HG03521 (cell line): ENCODE results near the gene CERKL.
"Not testable (repeated sequence)": the region's sequence is repeated elsewhere in the genome, so short reads cannot be mapped to it uniquely, and the experiment has no call there.

Experiments used
- ATAC-seq: cut with Tn5 transposase; IDR thresholded peaks from one replicate; pipeline ENCODE4 v1.9.1; 2021; ENCODE audit warnings: mild to moderate bottlenecking, moderate library complexity; ENCODE audit not compliant: unreplicated experiment

Gene CERKL, protein sequence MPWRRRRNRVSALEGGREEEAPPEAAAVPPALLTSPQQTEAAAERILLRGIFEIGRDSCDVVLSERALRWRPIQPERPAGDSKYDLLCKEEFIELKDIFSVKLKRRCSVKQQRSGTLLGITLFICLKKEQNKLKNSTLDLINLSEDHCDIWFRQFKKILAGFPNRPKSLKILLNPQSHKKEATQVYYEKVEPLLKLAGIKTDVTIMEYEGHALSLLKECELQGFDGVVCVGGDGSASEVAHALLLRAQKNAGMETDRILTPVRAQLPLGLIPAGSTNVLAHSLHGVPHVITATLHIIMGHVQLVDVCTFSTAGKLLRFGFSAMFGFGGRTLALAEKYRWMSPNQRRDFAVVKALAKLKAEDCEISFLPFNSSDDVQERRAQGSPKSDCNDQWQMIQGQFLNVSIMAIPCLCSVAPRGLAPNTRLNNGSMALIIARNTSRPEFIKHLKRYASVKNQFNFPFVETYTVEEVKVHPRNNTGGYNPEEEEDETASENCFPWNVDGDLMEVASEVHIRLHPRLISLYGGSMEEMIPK

DNA sequence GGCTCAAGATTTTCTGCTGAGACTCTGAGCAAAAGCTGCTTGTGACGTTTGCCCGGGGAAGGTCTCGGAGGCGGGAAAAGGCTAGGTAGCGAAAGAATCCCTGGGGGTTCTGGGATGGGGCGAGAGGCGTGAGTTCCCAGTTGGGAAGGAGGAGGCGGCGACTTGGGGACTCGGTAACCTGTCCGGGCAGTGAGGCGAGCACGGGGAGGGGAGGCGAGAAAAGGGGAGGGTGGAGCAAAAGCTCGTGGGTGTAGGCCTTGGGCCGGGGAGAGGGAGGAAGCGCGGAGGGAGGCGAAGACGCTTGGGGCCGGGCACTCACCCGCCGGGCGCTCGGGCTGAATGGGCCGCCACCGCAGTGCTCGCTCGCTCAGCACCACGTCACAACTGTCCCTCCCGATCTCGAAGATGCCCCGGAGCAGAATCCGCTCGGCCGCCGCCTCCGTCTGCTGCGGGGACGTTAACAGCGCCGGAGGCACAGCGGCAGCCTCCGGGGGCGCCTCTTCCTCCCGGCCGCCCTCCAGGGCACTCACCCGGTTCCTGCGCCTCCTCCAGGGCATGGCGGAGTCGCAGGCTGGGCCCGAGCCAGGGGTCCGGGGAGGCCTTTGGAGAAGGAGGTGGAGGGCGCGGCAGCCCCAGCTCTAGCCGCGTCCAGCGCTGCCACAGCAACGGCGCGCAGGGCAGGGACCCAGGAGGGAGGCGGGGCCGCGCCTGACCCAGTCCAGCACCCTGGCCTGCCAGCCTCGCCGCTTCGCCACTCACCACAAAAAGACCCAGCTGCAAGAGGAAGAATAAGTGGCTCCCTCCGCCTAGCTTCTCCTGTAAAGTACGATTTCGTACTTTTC lies at the start of gene CERKL:
Gene CERKL, minus strand, starts transcription at position 656 of the 842 bp plus-strand sequence. Its CDS starts 99 bp downstream, at position 557.
- ATAC-seq = peak; percentile 72

DNA sequence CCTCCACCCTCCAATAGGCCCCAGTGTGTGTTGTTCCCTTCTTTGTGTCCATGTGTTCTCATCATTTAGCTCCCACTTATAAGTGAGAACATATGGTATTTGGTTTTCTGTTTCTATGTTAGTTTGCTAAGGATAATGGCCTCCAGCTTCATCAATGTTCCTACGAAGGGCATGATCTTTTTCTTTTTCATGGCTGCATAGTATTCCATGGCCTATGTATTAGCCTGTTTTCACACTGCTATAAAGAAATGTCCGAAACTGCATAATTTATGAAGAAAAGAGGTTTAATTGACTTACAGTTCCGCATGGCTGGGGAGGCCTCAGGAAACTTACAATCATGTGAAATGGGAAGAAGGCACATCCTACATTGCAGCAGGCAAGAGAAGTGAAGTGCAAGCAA lies 45.6 kb upstream of the CERKL start:
- not testable (repeated sequence) for ATAC-seq

DNA sequence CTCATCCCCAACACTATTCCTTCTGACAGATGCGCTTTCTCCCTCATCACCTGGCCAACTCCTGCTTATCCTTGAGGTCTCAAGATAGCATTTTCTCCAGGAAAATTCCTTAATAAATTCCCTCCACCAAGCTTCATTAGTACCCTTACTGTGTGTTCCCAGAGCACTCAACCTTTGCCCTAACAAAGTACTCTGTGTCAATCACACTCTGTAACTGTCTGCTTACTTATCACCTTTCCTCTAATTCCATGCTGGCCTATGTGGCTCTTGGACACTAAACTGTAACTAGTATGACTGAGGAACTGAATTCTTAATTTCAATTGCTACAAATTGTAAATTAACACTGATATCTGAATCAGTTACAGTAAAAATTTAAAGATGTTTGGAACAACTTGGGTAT lies 41.3 kb upstream of the CERKL start:
- no peak for ATAC-seq

DNA sequence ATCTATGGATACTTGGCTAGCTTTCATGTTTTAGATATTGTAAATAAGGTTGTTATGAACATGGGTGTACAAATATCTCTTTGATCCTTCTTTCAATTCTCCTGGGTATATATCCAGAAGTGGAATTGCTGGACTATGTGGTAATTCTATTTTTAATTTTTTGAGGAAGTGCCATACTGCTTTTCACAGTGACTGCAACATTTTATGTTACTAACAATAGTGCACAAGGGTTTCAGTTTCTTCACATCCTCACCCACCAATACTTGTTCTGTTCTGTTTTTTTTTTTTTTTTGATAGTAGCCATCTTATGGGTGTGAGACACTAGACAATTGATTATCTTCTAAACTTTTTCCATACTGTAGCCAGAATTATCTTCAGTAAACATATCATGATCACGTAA lies 40.7 kb upstream of the CERKL start:
- ATAC-seq = no peak

DNA sequence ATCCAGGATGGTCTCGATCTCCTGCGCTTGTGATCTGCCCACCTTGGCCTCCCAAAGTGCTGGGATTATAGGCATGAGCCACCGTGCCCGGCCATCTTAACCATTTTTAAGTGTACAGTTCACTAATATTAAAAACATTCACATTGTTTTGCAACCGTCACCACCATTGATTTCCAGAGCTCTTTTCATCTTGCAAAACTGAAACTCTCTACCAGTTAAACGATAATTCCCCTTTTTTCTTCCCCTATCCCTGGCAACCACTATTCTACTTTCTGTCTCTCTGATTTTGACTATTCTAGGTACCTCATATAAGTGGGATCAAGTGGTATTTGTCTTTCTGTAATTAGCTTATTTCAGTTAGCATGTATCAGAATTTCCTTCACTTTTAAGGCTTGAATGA lies 40.2 kb upstream of the CERKL start:
- ATAC-seq = no peak

DNA sequence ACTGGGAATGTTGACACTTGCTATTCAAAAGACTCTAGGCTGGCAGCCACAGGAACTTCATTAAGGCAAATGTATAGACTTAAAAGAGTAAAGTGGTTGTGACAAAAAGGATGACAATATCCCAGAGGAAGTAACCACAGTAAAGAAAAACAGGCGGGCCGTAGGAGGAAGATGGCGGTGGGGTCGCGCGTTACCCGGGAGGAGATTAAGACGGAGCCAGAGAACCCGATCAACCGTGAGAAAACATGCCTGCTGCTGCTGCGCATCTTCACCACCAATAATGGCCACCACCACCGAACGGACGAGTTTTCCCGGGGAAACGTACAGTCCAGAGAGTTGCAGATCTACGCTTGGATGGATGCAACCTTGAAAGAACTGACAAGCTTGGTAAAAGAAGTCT lies 37.4 kb upstream of the CERKL start:
- ATAC-seq = no peak

DNA sequence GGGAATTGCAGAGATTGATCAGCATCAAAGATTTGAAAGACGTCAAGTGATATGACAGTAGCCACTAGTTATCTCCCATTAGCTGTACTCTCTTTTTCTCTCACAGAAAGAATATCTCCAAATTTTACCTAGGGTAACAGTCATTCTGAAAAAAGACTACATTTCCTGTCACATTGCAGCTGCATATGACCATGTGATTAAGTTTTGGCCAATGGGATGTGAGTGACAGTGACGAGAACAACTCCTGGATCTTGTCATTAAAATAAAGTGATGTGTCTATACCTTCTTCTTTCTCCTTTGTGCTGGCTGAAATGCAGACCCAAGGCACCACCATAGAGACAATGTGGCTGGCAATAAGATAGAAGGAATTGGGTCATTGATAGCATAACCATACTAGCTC lies 34.0 kb upstream of the CERKL start:
- no peak for ATAC-seq

DNA sequence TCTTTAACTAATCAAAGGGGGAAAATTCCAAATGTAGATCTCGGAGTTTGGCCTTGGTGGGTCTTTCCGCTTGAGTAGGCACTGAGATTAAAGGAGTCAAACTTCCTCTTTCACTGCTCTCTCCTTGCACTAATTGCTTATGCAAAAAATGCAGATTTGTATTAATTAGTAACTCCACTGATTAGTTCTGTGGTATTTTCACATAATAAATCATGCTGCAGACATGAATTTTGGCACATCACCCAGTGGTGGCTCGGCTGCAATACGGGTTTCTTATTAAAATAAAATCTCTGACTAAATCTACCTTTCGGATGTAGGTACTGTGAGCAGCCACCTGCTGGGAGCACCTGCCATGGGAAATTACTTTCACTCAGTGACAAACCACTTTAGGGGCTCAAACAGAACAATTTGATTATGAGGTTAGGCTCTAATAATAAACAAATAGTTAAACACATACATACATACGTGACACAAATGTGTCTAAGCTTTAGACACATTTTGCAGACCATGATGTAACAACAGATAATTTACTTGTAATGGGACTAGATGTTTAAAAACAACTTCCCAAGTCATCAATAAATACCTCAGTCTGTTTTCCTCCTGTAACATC lies 29.8 kb upstream of the CERKL start:
- ATAC-seq = no peak

DNA sequence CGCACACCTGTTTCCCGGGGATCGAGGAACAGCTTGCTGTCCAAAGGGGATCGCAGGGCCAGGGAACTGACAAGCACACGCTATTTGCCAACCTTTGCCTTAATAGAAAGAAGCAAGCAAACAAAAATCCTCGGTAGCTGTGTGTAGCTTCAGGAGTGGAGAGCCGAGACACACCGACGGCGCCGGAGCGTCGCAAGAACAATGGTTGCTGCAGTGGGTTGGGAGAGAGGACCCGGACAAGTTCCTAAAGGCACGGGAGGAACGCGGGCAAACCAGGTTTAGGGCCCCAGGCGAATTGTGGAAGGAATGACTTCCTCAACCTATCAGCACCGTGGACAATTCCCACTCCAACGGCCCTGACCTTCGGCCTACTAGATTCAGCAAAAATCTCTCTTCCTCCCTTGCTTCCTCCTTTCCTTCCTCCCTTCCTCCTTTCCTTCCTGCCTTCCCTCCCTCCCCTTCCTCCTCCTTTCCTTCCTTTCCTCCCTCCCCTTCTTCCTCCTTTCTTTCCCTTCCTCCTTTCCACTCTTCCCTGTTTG lies 28.3 kb upstream of the CERKL start:
- no peak for ATAC-seq

DNA sequence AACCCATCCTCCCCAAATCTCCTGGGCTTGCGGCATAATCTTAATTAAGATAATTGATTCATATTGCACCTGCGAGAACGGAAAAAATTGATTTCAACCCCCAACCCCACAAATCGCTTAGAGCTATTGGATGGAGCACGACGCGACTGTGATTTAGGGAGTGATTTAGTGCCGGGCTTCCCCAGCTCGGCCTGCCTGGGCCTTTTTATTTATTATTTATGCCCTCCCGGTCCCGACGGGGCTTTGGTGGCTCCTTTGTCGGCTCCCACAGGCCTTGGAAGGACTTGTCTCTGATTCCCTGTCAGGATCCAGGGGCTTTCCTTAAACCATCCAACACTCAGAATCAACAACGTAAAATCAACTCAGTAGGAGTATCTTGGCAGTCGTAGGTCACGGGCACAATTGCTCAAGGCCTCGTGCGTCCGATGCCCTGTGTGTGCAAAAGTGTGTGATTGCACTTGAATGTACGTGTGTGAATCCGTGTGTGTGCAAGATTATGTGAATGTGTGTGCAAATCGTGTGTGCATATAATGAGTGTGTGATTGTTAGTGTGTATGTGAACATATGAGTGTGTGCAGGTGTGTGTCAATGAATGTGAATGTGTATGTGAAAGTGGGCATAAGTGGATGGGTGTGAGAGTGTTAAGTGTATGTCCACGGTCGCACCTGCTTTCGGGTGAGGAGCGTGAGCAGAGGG lies 27.7 kb upstream of the CERKL start:
- no peak for ATAC-seq

DNA sequence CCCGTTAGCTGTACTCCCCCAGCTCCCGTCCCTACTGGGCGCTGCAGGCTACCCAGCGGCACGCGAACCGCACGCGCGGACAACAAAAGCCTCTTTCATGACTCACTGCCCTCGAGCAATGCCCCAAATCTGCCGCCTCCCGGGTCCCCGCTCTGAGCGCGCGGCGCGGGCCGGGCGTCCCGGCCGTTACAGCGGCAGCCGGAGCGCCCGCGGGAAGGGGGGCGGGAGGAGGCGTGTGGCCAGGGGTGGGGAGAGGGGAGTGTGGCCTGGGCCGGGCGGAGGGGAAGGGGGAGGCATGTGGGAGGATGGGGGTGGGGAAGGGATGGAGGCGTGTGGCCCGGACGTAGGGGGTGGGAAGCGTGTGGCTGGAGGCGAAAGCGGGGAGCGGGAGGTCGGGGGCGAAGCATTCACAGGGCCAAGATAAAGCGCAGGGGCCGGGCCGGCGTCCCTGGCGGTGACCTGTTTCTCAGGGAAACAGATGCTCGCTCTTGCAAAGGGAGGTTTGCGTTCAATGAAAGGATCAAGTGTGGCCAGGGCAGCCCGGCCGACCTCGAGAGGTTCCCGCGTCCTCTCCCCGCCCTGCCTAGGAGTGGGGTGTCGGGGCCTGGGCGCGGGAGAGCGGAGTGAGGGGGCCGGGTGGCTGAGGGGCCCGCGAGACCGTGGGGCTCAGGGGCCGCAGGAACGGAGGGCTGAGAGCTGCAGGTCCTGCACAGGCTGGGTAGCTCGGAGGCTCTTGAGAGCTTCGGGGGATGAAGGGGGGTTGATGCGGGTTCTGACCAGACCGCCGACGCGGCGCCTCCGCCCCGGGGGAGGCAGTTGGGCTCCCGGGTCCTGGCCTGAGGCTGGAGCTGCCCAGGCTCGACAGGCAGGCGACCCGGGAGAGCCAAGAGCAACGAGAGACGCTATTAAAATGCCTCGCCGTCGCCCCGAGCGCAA lies 26.9 kb upstream of the CERKL start:
- ATAC-seq = no peak

DNA sequence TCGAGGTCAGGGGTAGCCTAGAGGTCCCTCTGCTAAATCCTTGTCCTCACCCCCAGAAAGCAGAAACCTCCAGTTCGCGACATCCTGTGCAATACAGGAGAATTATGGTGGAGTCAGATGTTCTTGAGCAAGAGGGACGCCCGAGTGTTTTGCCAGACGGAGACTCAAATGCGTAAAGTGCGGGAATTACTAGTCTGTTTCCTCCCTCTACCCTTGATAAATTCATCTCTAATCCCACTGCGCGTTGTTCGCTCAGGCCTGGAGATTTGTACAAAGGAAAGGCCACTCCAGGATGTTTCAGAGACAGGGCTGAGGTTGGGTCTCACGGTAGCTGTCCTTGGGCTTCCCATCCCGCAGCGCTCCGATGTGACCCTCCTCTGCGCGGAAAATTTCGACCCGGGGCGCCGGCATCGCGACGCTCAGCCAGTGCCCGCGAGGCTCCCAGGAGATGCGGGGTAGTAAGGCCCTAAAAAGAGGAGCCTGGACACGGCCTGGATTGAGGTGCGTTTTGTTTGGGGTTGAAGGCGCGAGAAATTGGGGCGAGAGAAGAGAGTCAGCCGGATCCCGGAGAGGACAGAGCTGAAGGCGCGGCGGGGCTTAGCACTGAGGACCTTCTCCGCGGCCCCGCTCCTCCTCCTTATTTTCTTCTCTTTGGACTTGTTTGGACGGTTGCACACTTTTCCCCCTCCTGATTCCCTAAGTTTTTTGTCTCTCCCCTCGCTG lies 26.1 kb upstream of the CERKL start:
- no peak for ATAC-seq

DNA sequence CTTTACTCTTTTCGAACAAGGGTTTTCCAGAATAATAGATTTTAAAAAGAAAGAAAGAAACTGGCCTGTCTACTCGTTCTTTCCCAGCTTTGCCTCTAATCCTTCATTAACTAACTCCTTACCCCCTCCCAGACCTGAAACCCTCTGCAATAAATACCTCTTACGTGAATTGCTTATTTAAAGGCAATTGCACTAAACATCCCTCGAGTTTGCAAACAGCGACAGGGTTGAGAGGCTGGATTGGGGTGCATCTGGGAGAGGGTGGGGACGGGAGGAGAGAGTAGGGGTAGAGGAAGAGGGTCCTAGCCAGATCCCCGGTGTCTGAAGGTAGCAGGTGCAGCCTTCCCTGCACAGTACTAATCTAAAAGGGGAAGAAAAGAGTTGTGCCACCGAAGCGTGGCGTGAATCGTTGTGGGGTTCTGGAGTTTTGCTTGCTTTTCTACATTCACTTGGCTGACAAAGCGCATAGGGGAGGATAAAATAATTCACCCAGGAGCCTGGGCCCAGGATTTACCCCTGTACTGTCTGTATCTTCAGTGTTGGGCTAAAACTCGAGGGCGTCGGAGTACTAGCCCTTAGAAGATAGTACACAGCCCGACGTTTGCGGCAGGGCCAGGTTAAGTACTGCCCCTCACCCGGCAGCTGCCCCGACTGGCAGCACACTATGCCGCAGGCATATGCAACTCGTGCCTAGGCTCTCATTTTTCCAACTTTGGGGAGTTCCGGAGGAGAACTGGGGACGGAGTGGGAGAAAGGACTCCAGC lies 25.3 kb upstream of the CERKL start:
- ATAC-seq = no peak

DNA sequence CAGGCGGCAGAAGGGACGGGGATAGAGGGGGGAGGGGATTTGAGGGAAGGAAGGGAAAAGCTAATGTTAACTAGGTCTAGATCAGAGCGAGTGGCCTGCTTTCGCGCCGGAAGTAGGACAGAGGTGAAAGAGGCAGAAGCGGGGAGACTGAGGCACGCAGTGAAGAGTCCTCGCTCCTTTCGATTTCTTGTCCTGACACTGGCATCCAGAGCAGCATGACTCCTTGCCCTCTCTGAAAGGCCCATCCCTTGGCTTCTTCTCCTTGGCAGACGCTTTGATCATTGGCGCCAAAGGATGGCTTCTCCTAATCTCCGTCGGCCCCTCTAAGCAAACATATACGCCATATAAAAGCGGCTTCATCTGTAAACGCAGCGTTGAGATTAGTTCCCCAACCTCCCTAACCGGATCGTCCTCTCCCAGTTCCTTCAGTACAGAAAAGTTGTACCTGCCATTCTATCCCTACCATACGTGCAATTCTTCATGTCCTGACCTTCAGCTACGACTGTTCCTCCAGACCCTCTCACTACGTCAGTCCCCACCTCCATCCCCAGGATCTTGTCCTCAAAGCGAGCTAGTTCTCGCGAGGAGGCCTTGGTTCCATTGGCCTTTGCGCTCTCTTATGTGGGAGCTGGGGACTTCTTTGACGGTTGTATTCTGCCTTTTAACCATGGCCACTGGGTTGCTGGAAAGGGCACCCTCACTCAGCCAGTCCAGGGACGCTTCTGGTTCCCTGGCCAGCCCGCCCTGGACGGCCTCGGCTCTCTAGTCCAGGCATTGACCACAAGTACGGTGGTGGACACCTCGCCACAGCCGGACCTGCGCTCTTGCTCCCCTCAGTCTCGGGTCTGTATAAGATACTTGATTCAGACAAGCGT lies 24.3 kb upstream of the CERKL start:
- no peak for ATAC-seq

DNA sequence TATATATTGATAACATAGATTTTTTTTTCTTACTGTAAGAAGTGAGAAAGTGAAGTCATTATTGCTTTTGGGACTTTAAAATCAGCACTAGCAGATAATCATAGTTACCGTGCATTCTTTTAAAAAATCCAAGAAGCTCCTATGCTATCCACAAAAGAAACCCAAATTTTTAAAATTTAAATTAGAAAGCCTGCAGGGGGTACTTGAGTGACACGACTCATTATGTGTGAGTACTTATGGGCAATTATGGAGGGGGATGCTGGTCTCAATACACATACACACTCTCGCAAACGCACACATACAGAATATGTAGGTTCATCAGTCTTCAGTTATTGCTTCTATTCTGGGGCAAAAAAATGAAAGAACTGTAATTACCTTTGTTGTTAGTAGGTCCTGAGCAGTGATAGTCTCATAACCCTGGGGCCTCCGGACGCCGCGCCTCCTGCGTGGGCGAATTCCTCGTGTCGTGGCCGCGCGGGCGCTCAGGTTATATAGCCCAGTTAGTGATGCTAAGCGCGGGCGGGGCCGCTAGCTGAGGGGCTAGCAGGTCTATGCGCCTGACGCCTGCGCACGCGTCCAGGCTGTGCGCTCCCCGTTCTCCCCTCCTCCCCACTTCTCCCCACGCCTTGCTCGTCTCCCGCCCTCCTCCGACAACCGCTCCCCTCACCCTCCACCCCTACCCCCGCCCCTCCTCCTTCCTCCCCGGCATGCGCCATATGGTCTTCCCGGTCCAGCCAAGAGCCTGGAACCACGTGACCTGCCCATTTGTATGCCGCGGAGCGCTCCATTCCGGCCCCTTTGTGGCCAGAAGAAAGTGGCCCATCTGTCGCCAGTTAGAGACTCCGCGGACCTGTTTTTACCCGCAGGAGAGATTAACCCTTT lies 23.4 kb upstream of the CERKL start, which contains the start of gene NEUROD1:
Gene NEUROD1, minus strand, starts transcription at position 463 of the 882 bp plus-strand sequence. CDS start 1,657 bp downstream, outside the sequence.
- no peak for ATAC-seq

DNA sequence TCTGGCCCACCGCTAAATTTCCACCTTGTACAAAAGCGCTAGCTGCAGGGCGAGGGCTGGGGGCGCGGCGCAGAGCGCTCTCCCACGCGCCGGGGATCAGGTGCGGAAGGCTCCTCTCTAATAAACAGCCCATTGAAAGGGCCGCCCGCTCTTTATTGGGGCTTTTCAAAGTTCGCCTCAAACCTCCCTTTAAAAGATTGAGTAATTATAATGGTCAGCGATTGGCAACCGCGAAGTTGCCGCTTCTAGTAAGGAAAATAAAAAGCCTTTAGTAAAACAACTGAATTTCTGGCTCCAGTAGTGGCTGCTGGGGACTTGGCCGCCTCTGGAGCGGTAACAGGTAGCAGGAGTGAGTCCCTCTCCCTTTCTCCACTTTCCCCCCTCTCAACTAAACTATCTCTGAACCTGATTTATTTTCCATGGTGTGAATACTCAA lies 22.7 kb upstream of the CERKL start:
- ATAC-seq = no peak
